Measurements from ENCODE around the gene COL20A1. TPM values are rescaled to one million over a fixed set of nuclear protein-coding genes. Genes with fewer than 3 reads are reported as not detected.

The COL20A1 gene
- total RNA-seq, 2 donors from 2014 or later: 7.1 TPM; not detected in 1

GRCh38 chr20:63256954-63257353, 36.0 kb upstream of the COL20A1 start:
- H3K4me3 ChIP-seq: no peak overlapping the region
- no peaks in the 10 kb centered on the region for H3K9me3 ChIP-seq
- H3K27me3 ChIP-seq (replicated peaks; ENCODE audit: insufficient read depth): peaks cover 20% of the 10 kb centered on the region
- TF ChIP-seq POLR2A (IDR thresholded peaks at IDR 0.05) (no peak), POLR2AphosphoS5 (IDR thresholded peaks at IDR 0.05) (no peak), CTCF (IDR thresholded peaks at IDR 0.05) (no peak)
- WGBS: 93% methylated on average over 4 of the region's 4 CpGs
- no peak overlapping the region for H3K27ac ChIP-seq
- intact Hi-C loops (cut with DNase I): no loop called here
- H3K4me1 ChIP-seq (replicated peaks): no peaks in the 10 kb centered on the region
- H3K36me3 ChIP-seq: no peaks in the 10 kb centered on the region
- no peak for DNase-seq (ENCODE audit: low spot score)

DNA sequence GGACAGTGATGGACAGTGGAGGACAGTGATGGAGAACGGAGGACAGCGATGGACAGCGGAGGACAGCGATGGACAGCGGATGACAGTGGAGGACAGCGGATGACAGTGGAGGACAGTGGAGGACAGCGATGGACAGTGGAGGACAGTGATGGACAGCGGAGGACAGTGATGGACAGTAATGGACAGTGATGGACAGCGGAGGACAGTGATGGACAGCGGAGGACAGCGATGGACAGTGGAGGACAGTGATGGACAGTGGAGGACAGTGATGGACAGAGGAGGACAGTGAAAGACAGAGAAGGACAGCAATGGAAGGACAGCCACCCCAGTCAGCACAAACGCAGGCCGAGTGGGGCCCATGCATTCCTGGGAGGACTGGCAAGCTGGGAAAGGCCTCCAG, 35.4 kb upstream of the COL20A1 start:
- Histone ChIP-seq H3K36me3 (no peaks in the 10 kb centered on the region), H3K27me3 (replicated peaks; ENCODE audit: insufficient read depth) (peaks cover 17% of the 10 kb centered on the region)
- no peak for DNase-seq (ENCODE audit: low spot score)

DNA sequence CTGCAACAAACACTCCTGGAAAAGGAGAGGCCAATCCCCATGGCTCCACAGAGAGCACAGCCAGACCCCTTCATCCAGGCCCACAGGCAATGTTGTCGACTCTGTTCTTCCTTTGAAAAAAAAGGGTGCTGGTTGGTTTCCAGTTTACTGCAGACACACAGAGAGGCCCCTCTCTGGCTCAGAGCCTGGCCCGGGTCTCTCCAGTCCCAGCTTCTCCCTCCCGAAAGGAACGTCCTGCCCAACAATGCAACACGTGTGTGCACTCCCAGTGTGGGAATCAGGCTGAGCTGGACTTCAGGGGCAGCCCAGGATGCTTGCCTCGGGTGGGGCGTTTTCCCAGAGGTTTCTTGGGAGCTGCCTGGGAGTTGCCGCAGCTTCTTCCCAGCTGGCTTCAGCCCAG, 34.2 kb upstream of the COL20A1 start:
- no peak for DNase-seq (ENCODE audit: low spot score)
- TF ChIP-seq POLR2A (IDR thresholded peaks at IDR 0.05) (no peak), CTCF (IDR thresholded peaks at IDR 0.05) (no peak), POLR2AphosphoS5 (IDR thresholded peaks at IDR 0.05) (no peak)
- Histone ChIP-seq H3K27ac (no peak overlapping the region), H3K4me3 (no peak overlapping the region), H3K9me3 (no peaks in the 10 kb centered on the region), H3K27me3 (replicated peaks; ENCODE audit: insufficient read depth) (peaks cover 16% of the 10 kb centered on the region), H3K36me3 (no peaks in the 10 kb centered on the region), H3K4me1 (replicated peaks) (no peaks in the 10 kb centered on the region)
- intact Hi-C loops (cut with DNase I): no loop called here
- WGBS: 33% methylated on average over 8 of the region's 8 CpGs

More for the DNA sequence above, 35.4 kb upstream of the COL20A1 start:
- no peak for TF ChIP-seq POLR2AphosphoS5 (IDR thresholded peaks at IDR 0.05)
- no peak for TF ChIP-seq CTCF (IDR thresholded peaks at IDR 0.05)
- TF ChIP-seq POLR2A (IDR thresholded peaks at IDR 0.05): no peak
- H3K4me1 ChIP-seq (replicated peaks): no peaks in the 10 kb centered on the region
- intact Hi-C loops (cut with DNase I): no loop called here
- H3K9me3 ChIP-seq: no peaks in the 10 kb centered on the region
- no peak overlapping the region for H3K4me3 ChIP-seq
- no peak overlapping the region for H3K27ac ChIP-seq
- 88% methylated on average over 13 of the region's 13 CpGs for WGBS

DNA sequence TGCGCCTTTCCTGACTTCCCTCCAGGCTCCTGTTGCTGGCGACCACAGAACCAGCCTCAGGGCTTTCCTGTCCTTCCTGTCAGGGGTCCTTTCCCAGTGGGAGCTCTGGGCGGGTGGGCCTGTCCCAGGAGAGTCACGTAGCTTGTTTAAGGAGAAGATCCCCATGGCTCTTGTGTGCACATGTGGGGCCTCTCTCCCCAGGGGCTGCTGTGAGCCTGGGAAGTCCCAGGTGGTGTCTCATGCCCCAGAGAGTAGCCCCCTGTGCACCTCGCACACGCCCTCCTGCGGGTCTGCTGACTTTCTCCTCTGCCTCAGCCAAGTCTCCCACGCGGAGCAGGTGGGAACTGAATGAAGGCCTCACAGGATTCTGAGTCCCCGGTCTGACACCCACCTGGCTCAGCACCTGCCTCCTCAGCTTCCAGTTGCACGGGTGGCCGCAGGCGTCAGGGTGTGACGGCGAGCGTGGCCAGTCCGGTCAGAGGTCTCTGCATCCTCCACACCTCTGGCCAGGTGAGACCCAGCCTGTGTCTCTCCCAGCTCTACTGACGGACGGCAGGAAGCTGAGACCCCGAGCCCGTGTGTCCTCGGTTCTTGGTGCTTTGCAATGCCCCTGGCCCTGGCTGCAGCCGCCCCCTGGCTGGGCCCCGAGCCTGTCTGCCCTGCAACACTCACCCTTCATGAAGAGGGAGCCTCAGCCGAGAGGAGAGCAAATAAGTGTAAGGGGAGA, 33.1 kb upstream of the COL20A1 start:
- Histone ChIP-seq H3K9me3 (no peaks in the 10 kb centered on the region), H3K4me1 (replicated peaks) (no peaks in the 10 kb centered on the region), H3K4me3 (no peak overlapping the region), H3K27me3 (replicated peaks; ENCODE audit: insufficient read depth) (peaks cover 7% of the 10 kb centered on the region), H3K27ac (no peak overlapping the region), H3K36me3 (no peaks in the 10 kb centered on the region)
- DNase-seq (ENCODE audit: low spot score): no peak
- 83% methylated on average over 25 of the region's 25 CpGs for WGBS
- TF ChIP-seq POLR2A (IDR thresholded peaks at IDR 0.05) (no peak), POLR2AphosphoS5 (IDR thresholded peaks at IDR 0.05) (no peak), CTCF (IDR thresholded peaks at IDR 0.05) (no peak)
- intact Hi-C loops (cut with DNase I): no loop called here

- Histone ChIP-seq H3K27ac (no peak overlapping the region), H3K9me3 (no peaks in the 10 kb centered on the region), H3K27me3 (replicated peaks; ENCODE audit: insufficient read depth) (peaks cover 3% of the 10 kb centered on the region), H3K4me3 (no peak overlapping the region), H3K36me3 (no peaks in the 10 kb centered on the region), H3K4me1 (replicated peaks) (no peaks in the 10 kb centered on the region)
- no peak for TF ChIP-seq CTCF (IDR thresholded peaks at IDR 0.05)
- TF ChIP-seq POLR2AphosphoS5 (IDR thresholded peaks at IDR 0.05): no peak
- no peak for TF ChIP-seq POLR2A (IDR thresholded peaks at IDR 0.05)
- no peak for DNase-seq (ENCODE audit: low spot score)
- WGBS: 86% methylated on average over 15 of the region's 15 CpGs
- intact Hi-C loops (cut with DNase I): no loop called here
Observed at GRCh38 chr20:63260521-63260920, 32.5 kb upstream of the COL20A1 start.

All from prostate gland (tissue), 2 donors.